ENCODE data around the gene MUTYH.
A peak's percentile ranks its signal among the peaks of the same experiment; 100 is the strongest.

Gene MUTYH

GRCh38 chr1:45327644-45328515 lies 12.4 kb downstream of the MUTYH start:
- Histone ChIP-seq H3K4me1 (ENCODE audit: control insufficient read depth, insufficient read depth, low read length) (peaks cover 39% of the 10 kb centered on the region), H3K36me3 (ENCODE audit: control insufficient read depth, insufficient read depth, low read length) (peaks cover under 1% of the 10 kb centered on the region), H3K4me3 (ENCODE audit: low read length) (peak overlapping the region; percentile 56), H3K9me3 (ENCODE audit: control insufficient read depth, low read length) (no peaks in the 10 kb centered on the region), H3K27me3 (ENCODE audit: control insufficient read depth, insufficient read depth, low read length) (no peaks in the 10 kb centered on the region), H3K9ac (ENCODE audit: low read length) (peak overlapping the region; percentile 29)

GRCh38 chr1:45326627-45327623 lies 13.3 kb downstream of the MUTYH start, which contains the start of gene HPDL:
TSS of gene HPDL (plus strand) at chr1:45326895. CDS start at chr1:45327149, 254 bp downstream.
- Histone ChIP-seq H3K9ac (ENCODE audit: low read length) (peak within 1 kb of the TSS; percentile 61), H3K4me3 (ENCODE audit: low read length) (peak within 1 kb of the TSS; percentile 56), H3K36me3 (ENCODE audit: control insufficient read depth, insufficient read depth, low read length) (no peaks in the 10 kb centered on the region), H3K9me3 (ENCODE audit: control insufficient read depth, low read length) (no peaks in the 10 kb centered on the region), H3K27me3 (ENCODE audit: control insufficient read depth, insufficient read depth, low read length) (no peaks in the 10 kb centered on the region), H3K4me1 (ENCODE audit: control insufficient read depth, insufficient read depth, low read length) (peaks cover 39% of the 10 kb centered on the region)

- Histone ChIP-seq H3K36me3 (ENCODE audit: control insufficient read depth, insufficient read depth, low read length) (no peaks in the 10 kb centered on the region), H3K9me3 (ENCODE audit: control insufficient read depth, low read length) (no peaks in the 10 kb centered on the region), H3K27me3 (ENCODE audit: control insufficient read depth, insufficient read depth, low read length) (no peaks in the 10 kb centered on the region), H3K9ac (ENCODE audit: low read length) (no peak overlapping the region), H3K4me3 (ENCODE audit: low read length) (no peak overlapping the region), H3K4me1 (ENCODE audit: control insufficient read depth, insufficient read depth, low read length) (peaks cover 35% of the 10 kb centered on the region)
These were observed 14.3 kb downstream of the MUTYH start for GRCh38 chr1:45325851-45326506.

GRCh38 chr1:45322486-45323040 lies 17.7 kb downstream of the MUTYH start:
- Histone ChIP-seq H3K27me3 (ENCODE audit: control insufficient read depth, insufficient read depth, low read length) (no peaks in the 10 kb centered on the region), H3K9me3 (ENCODE audit: control insufficient read depth, low read length) (no peaks in the 10 kb centered on the region), H3K4me3 (ENCODE audit: low read length) (no peak overlapping the region), H3K4me1 (ENCODE audit: control insufficient read depth, insufficient read depth, low read length) (peaks cover 8% of the 10 kb centered on the region), H3K36me3 (ENCODE audit: control insufficient read depth, insufficient read depth, low read length) (no peaks in the 10 kb centered on the region), H3K9ac (ENCODE audit: low read length) (no peak overlapping the region)

- H3K27me3 ChIP-seq (ENCODE audit: control insufficient read depth, insufficient read depth, low read length): no peaks in the 10 kb centered on the region
- no peaks in the 10 kb centered on the region for H3K36me3 ChIP-seq (ENCODE audit: control insufficient read depth, insufficient read depth, low read length)
- H3K9me3 ChIP-seq (ENCODE audit: control insufficient read depth, low read length): no peaks in the 10 kb centered on the region
- H3K4me1 ChIP-seq (ENCODE audit: control insufficient read depth, insufficient read depth, low read length): no peaks in the 10 kb centered on the region
- H3K9ac ChIP-seq (ENCODE audit: low read length): no peak overlapping the region
- H3K4me3 ChIP-seq (ENCODE audit: low read length): no peak overlapping the region
These were observed 18.8 kb downstream of the MUTYH start for GRCh38 chr1:45321444-45321843.

GRCh38 chr1:45319761-45320160 lies 20.5 kb downstream of the MUTYH start:
- H3K36me3 ChIP-seq (ENCODE audit: control insufficient read depth, insufficient read depth, low read length): no peaks in the 10 kb centered on the region
- H3K27me3 ChIP-seq (ENCODE audit: control insufficient read depth, insufficient read depth, low read length): no peaks in the 10 kb centered on the region
- no peak overlapping the region for H3K4me3 ChIP-seq (ENCODE audit: low read length)
- H3K9ac ChIP-seq (ENCODE audit: low read length): no peak overlapping the region
- H3K9me3 ChIP-seq (ENCODE audit: control insufficient read depth, low read length): no peaks in the 10 kb centered on the region
- H3K4me1 ChIP-seq (ENCODE audit: control insufficient read depth, insufficient read depth, low read length): peaks cover 5% of the 10 kb centered on the region

- H3K4me1 ChIP-seq (ENCODE audit: control insufficient read depth, insufficient read depth, low read length): peaks cover 11% of the 10 kb centered on the region
- no peaks in the 10 kb centered on the region for H3K27me3 ChIP-seq (ENCODE audit: control insufficient read depth, insufficient read depth, low read length)
- H3K9ac ChIP-seq (ENCODE audit: low read length): no peak overlapping the region
- H3K9me3 ChIP-seq (ENCODE audit: control insufficient read depth, low read length): no peaks in the 10 kb centered on the region
- H3K36me3 ChIP-seq (ENCODE audit: control insufficient read depth, insufficient read depth, low read length): no peaks in the 10 kb centered on the region
- H3K4me3 ChIP-seq (ENCODE audit: low read length): no peak overlapping the region
These were observed 23.1 kb downstream of the MUTYH start for GRCh38 chr1:45317166-45317565.

GRCh38 chr1:45314266-45314665 lies 26.0 kb downstream of the MUTYH start:
- Histone ChIP-seq H3K9me3 (ENCODE audit: control insufficient read depth, low read length) (no peaks in the 10 kb centered on the region), H3K4me3 (ENCODE audit: low read length) (no peak overlapping the region), H3K36me3 (ENCODE audit: control insufficient read depth, insufficient read depth, low read length) (no peaks in the 10 kb centered on the region), H3K4me1 (ENCODE audit: control insufficient read depth, insufficient read depth, low read length) (peaks cover 11% of the 10 kb centered on the region), H3K9ac (ENCODE audit: low read length) (no peak overlapping the region), H3K27me3 (ENCODE audit: control insufficient read depth, insufficient read depth, low read length) (no peaks in the 10 kb centered on the region)

GRCh38 chr1:45306905-45307304 lies 33.3 kb downstream of the MUTYH start:
- no peaks in the 10 kb centered on the region for H3K36me3 ChIP-seq (ENCODE audit: control insufficient read depth, insufficient read depth, low read length)
- no peak overlapping the region for H3K4me3 ChIP-seq (ENCODE audit: low read length)
- peaks cover 10% of the 10 kb centered on the region for H3K4me1 ChIP-seq (ENCODE audit: control insufficient read depth, insufficient read depth, low read length)
- H3K9me3 ChIP-seq (ENCODE audit: control insufficient read depth, low read length): no peaks in the 10 kb centered on the region
- H3K9ac ChIP-seq (ENCODE audit: low read length): no peak overlapping the region
- H3K27me3 ChIP-seq (ENCODE audit: control insufficient read depth, insufficient read depth, low read length): no peaks in the 10 kb centered on the region

GRCh38 chr1:45306319-45306718 lies 33.9 kb downstream of the MUTYH start:
- H3K4me1 ChIP-seq (ENCODE audit: control insufficient read depth, insufficient read depth, low read length): peaks cover 10% of the 10 kb centered on the region
- H3K9me3 ChIP-seq (ENCODE audit: control insufficient read depth, low read length): no peaks in the 10 kb centered on the region
- no peaks in the 10 kb centered on the region for H3K27me3 ChIP-seq (ENCODE audit: control insufficient read depth, insufficient read depth, low read length)
- no peak overlapping the region for H3K4me3 ChIP-seq (ENCODE audit: low read length)
- no peak overlapping the region for H3K9ac ChIP-seq (ENCODE audit: low read length)
- no peaks in the 10 kb centered on the region for H3K36me3 ChIP-seq (ENCODE audit: control insufficient read depth, insufficient read depth, low read length)

- no peaks in the 10 kb centered on the region for H3K9me3 ChIP-seq (ENCODE audit: control insufficient read depth, low read length)
- H3K9ac ChIP-seq (ENCODE audit: low read length): no peak overlapping the region
- H3K4me1 ChIP-seq (ENCODE audit: control insufficient read depth, insufficient read depth, low read length): peaks cover 10% of the 10 kb centered on the region
- H3K36me3 ChIP-seq (ENCODE audit: control insufficient read depth, insufficient read depth, low read length): no peaks in the 10 kb centered on the region
- no peaks in the 10 kb centered on the region for H3K27me3 ChIP-seq (ENCODE audit: control insufficient read depth, insufficient read depth, low read length)
- no peak overlapping the region for H3K4me3 ChIP-seq (ENCODE audit: low read length)
These were observed 35.0 kb downstream of the MUTYH start for GRCh38 chr1:45305231-45305630.
